ENCODE data around the gene CYP1A1. TPM values are rescaled to one million over a fixed set of nuclear protein-coding genes. Genes with fewer than 3 reads are reported as not detected.

CYP1A1 gene
- total and polyA plus RNA-seq, 2 of the 4 experiments (the other 2 are of a cell fraction): under 0.01 to 0.03 TPM

GRCh38 chr15:74763416-74763815 is 38.1 kb upstream of the CYP1A1 start:
- DNase-seq: no peak
- Histone ChIP-seq H3K27me3 (ENCODE audit: control insufficient read depth, insufficient read depth, low read length) (peaks cover 38% of the 10 kb centered on the region), H2AK9ac (replicated peaks; ENCODE audit: low read depth, low read length, poor library complexity) (no peak overlapping the region), H3K4me3 (ENCODE audit: insufficient read depth, low read depth, low read length) (no peak overlapping the region), H4K8ac (ENCODE audit: low read depth in 2 of 2, low read length in 2 of 2) (no peak overlapping the region), H2BK120ac (ENCODE audit: low read depth, low read length) (no peak overlapping the region), H2BK15ac (ENCODE audit: low read depth, low read length) (no peak overlapping the region), H4K5ac (ENCODE audit: low read depth, low read length) (no peak overlapping the region), H3K36me3 (ENCODE audit: control insufficient read depth, insufficient read depth, low read length) (no peaks in the 10 kb centered on the region), H3K14ac (replicated peaks; ENCODE audit: low read depth, low read length) (no peak overlapping the region), H3K4me1 (ENCODE audit: control insufficient read depth, insufficient read depth, low read length) (no peaks in the 10 kb centered on the region), H2AK5ac (ENCODE audit: low read depth, low read length) (no peak overlapping the region), H3K79me1 (ENCODE audit: low read depth in 1 of 2, low read length in 2 of 2) (no peaks in the 10 kb centered on the region), H3K18ac (ENCODE audit: low read depth, low read length) (no peak overlapping the region), H3K23ac (ENCODE audit: low read depth, low read length) (no peak overlapping the region), H3K27ac (ENCODE audit: insufficient read depth, low read length) (no peak overlapping the region), H4K20me1 (ENCODE audit: insufficient read depth, low read length) (no peaks in the 10 kb centered on the region), H2BK5ac (ENCODE audit: low read depth, low read length, poor library complexity, severe bottlenecking) (no peak overlapping the region), H2AFZ (replicated peaks; ENCODE audit: low read length, poor library complexity) (peak overlapping the region; percentile 10), H3K4ac (ENCODE audit: low read depth, low read length) (no peak overlapping the region), H3K9ac (ENCODE audit: low read depth, low read length) (no peak overlapping the region), H4K91ac (ENCODE audit: insufficient read depth, low read depth, low read length) (no peak overlapping the region), H3K56ac (ENCODE audit: extremely low read depth, insufficient read depth, low read length) (no peak overlapping the region), H2BK20ac (ENCODE audit: low read depth, low read length) (no peak overlapping the region), H3K9me1 (ENCODE audit: insufficient read depth, low read length) (no peaks in the 10 kb centered on the region), H3K9me3 (ENCODE audit: control insufficient read depth, insufficient read depth, low read length) (no peaks in the 10 kb centered on the region), H3K4me2 (ENCODE audit: low read depth, low read length) (no peak overlapping the region)
- POLR2A ChIA-PET (ENCODE audit: unreplicated experiment): no interaction called here
- intact Hi-C loops (cut with micrococcal nuclease) (no loop called here), dilution Hi-C loops (cut with HindIII; ENCODE audit: low sequenced_read_pairs, unreplicated experiment) (no loop called here), in situ Hi-C loops (cut with MboI; ENCODE audit: low sequenced_read_pairs) (no loop called here)
- CTCF ChIA-PET: interaction anchor here (1.4 kb wide), 1 partner anchor 8 kb away, joined by 9 read pairs; no protein-coding TSS in a partner anchor
- BruUV-seq (replicated peaks): no TSS peak
- WGBS, 2 experiments (ENCODE audit: extremely low coverage in 2 of 2, insufficient read length in 1 of 2): 81% methylated on average over 8 of the region's 15 CpGs; no CpG with 5 or more reads in 1 of the 2 experiments
- TF ChIP-seq FOS (IDR thresholded peaks at IDR 0.05; ENCODE audit: low read depth, low read length): no peak
- no peak for TF ChIP-seq RAD21 (IDR thresholded peaks at IDR 0.05; ENCODE audit: low read length)
- TF ChIP-seq USF2 (IDR thresholded peaks at IDR 0.05; ENCODE audit: low read depth, low read length): no peak
- no peak for TF ChIP-seq MXI1 (IDR thresholded peaks at IDR 0.05; ENCODE audit: borderline replicate concordance, low read depth, low read length)
- no peak for TF ChIP-seq ELK1 (IDR thresholded peaks at IDR 0.05; ENCODE audit: borderline replicate concordance, low read depth, low read length)
- TF ChIP-seq POLR2A (IDR thresholded peaks at IDR 0.05; ENCODE audit: low read depth, low read length): no peak
- ATAC-seq (ENCODE audit: low read depth): no peak

Data from IMR-90 (cell line).